H9 (cell line): ENCODE results near the gene TMEM63B. TPM values are rescaled to one million over a fixed set of nuclear protein-coding genes. Genes with fewer than 3 reads are reported as not detected.

Experiments
- DNase-seq: peaks from one replicate; pipeline ENCODE4 v3.0.0-alpha.2; 2017
- H2AFZ ChIP-seq: one replicate; pipeline ENCODE4 v1.6.1; 2013; ENCODE audit warnings: mild to moderate bottlenecking, low read length, control low read depth, moderate library complexity
- H2AK5ac ChIP-seq: 2 replicates; pipeline ENCODE4 v1.6.1; 2013; ENCODE audit warnings: low read length, control low read depth, mixed read lengths; ENCODE audit not compliant: insufficient read length
- H2BK120ac ChIP-seq: one replicate; pipeline ENCODE4 v1.6.1; 2013; ENCODE audit warnings: low read depth, mild to moderate bottlenecking, low read length, control low read depth, inconsistent platforms; ENCODE audit not compliant: poor library complexity, severe bottlenecking
- H2BK12ac ChIP-seq: 2 replicates; pipeline ENCODE4 v1.6.1; 2013; ENCODE audit warnings: low read length, control low read depth, mixed read lengths, low read depth; ENCODE audit not compliant: insufficient read length
- H2BK15ac ChIP-seq: 2 replicates; pipeline ENCODE4 v1.6.1; 2013; ENCODE audit warnings: low read depth, low read length, control low read depth
- H2BK20ac ChIP-seq: one replicate; pipeline ENCODE4 v1.6.1; 2013; ENCODE audit warnings: low read depth, mild to moderate bottlenecking, low read length, control low read depth, inconsistent platforms; ENCODE audit not compliant: poor library complexity, severe bottlenecking
- H2BK5ac ChIP-seq: 2 replicates; pipeline ENCODE4 v1.6.1; 2013; ENCODE audit warnings: low read length, control low read depth, mixed read lengths; ENCODE audit not compliant: insufficient read length
- H3K14ac ChIP-seq: 2 replicates; pipeline ENCODE4 v1.6.1; 2013; ENCODE audit warnings: low read length, control low read depth; ENCODE audit not compliant: insufficient read depth
- H3K18ac ChIP-seq: 2 replicates; pipeline ENCODE4 v1.6.1; 2013; ENCODE audit warnings: low read depth, mild to moderate bottlenecking, mixed read lengths, low read length, control low read depth; ENCODE audit not compliant: insufficient read length
- H3K23ac ChIP-seq: 2 replicates; pipeline ENCODE4 v1.6.1; 2013; ENCODE audit warnings: low read length, control low read depth, mixed read lengths, low read depth; ENCODE audit not compliant: insufficient read length
- H3K23me2 ChIP-seq: 2 replicates; pipeline ENCODE4 v1.6.1; 2013; ENCODE audit warnings: low read depth, mild to moderate bottlenecking, mixed read lengths, low read length, control low read depth; ENCODE audit not compliant: insufficient read length, poor library complexity, severe bottlenecking
- H3K27ac ChIP-seq: 2 replicates; pipeline ENCODE4 v1.5.1; 2013; ENCODE audit warnings: low read length, control low read depth, mixed read lengths, low read depth; ENCODE audit not compliant: insufficient read length
- H3K27me3 ChIP-seq: 2 replicates; pipeline ENCODE4 v1.6.1; 2013; ENCODE audit warnings: low read length, control low read depth, inconsistent platforms; ENCODE audit not compliant: insufficient read depth
- H3K4ac ChIP-seq: 2 replicates; pipeline ENCODE4 v1.6.1; 2013; ENCODE audit warnings: low read depth, mild to moderate bottlenecking, control low read depth, inconsistent platforms, low read length, moderate library complexity
- H3K4me1 ChIP-seq: 2 replicates; pipeline ENCODE4 v1.6.1; 2013; ENCODE audit warnings: low read length, control low read depth, inconsistent platforms; ENCODE audit not compliant: insufficient read depth
- H3K4me2 ChIP-seq: 2 replicates; pipeline ENCODE4 v1.6.1; 2013; ENCODE audit warnings: low read length, control low read depth, mixed read lengths; ENCODE audit not compliant: insufficient read length, insufficient read depth
- H3K56ac ChIP-seq: 2 replicates; pipeline ENCODE4 v1.6.1; 2013; ENCODE audit warnings: low read depth, mild to moderate bottlenecking, mixed read lengths, low read length, control low read depth; ENCODE audit not compliant: insufficient read length
- H3K79me1 ChIP-seq: 2 replicates; pipeline ENCODE4 v1.6.1; 2013; ENCODE audit warnings: low read depth, mild to moderate bottlenecking, moderate library complexity, low read length, control low read depth, inconsistent platforms; ENCODE audit not compliant: insufficient read depth, poor library complexity, severe bottlenecking
- H3K79me2 ChIP-seq: 2 replicates; pipeline ENCODE4 v1.6.1; 2013; ENCODE audit warnings: low read length, control low read depth, inconsistent platforms; ENCODE audit not compliant: insufficient read depth
- H3K9ac ChIP-seq: 2 replicates; pipeline ENCODE4 v1.6.1; 2013; ENCODE audit warnings: low read length, control low read depth, mixed read lengths; ENCODE audit not compliant: insufficient read length; ENCODE audit errors: extremely low read depth
- H3K9me3 ChIP-seq: one replicate; pipeline ENCODE4 v1.6.1; 2013; ENCODE audit warnings: low read depth, low read length, inconsistent platforms; ENCODE audit not compliant: control insufficient read depth
- H3T11ph ChIP-seq: one replicate; pipeline ENCODE4 v1.6.1; 2013; ENCODE audit warnings: mild to moderate bottlenecking, low read length, control low read depth, inconsistent platforms
- H4K20me1 ChIP-seq: one replicate; pipeline ENCODE4 v1.6.1; 2013; ENCODE audit not compliant: control insufficient read depth, insufficient read length, insufficient read depth
- H4K5ac ChIP-seq: 2 replicates; pipeline ENCODE4 v1.6.1; 2013; ENCODE audit warnings: low read depth, mild to moderate bottlenecking, mixed read lengths, low read length, control low read depth; ENCODE audit not compliant: insufficient read length
- H4K8ac ChIP-seq: replicated peaks from 2 replicates; pipeline ENCODE4 v1.6.1; 2013; ENCODE audit warnings: low read length, control low read depth, mixed read lengths, low read depth; ENCODE audit not compliant: insufficient read length
- H4K91ac ChIP-seq: 2 replicates; pipeline ENCODE4 v1.6.1; 2013; ENCODE audit warnings: low read depth, mild to moderate bottlenecking, moderate library complexity, mixed read lengths, low read length, control low read depth; ENCODE audit not compliant: insufficient read length
- H3K27ac Mint-ChIP-seq, 3 experiments: 2 replicates in 2 of 3; 3 replicates in 1 of 3; pipeline ENCODE4 v1.8.0; 2020 to 2021; ENCODE audit warnings: mixed read lengths in 3 of 3, mild to moderate bottlenecking in 1 of 3, moderate library complexity in 1 of 3
- H3K27me3 Mint-ChIP-seq: 2 replicates; pipeline ENCODE4 v1.8.0; 2021; ENCODE audit warnings: low read depth, mild to moderate bottlenecking, moderate library complexity, mixed read lengths
- H3K36me3 Mint-ChIP-seq, 3 experiments: 2 replicates in 2 of 3; 3 replicates in 1 of 3; pipeline ENCODE4 v1.8.0; 2020 to 2021; ENCODE audit warnings: low read depth in 3 of 3, mixed read lengths in 3 of 3; ENCODE audit not compliant: insufficient read depth in 1 of 3
- H3K4me1 Mint-ChIP-seq, 2 experiments: 2 replicates each; pipeline ENCODE4 v1.8.0; 2020; ENCODE audit warnings: mixed read lengths in 2 of 2
- H3K4me3 Mint-ChIP-seq, 2 experiments: 2 replicates in 1 of 2; 3 replicates in 1 of 2; pipeline ENCODE4 v1.8.0; 2020 to 2021; ENCODE audit warnings: mild to moderate bottlenecking in 2 of 2, mixed read lengths in 2 of 2, moderate library complexity in 1 of 2
- H3K9me3 Mint-ChIP-seq, 2 experiments: 2 replicates in 1 of 2; 3 replicates in 1 of 2; pipeline ENCODE4 v1.8.0; 2020; ENCODE audit warnings: mild to moderate bottlenecking in 2 of 2, mixed read lengths in 2 of 2, moderate library complexity in 1 of 2
- WGBS: extraction: QIAGEN DNeasy Blood & Tissue Kit; methylation state at CpG from one replicate; pipeline ENCODE4 v1.1.7; 2013; ENCODE audit warnings: missing lambda C conversion rate, low lambda C conversion rate, mixed read lengths; ENCODE audit not compliant: insufficient read length; ENCODE audit errors: extremely low coverage; 5-methylcytosine and 5-hydroxymethylcytosine counted together
- total RNA-seq: library from RNA; stranded (reverse); gene quantifications from 2 replicates; pipeline ENCODE4 v1.2.1, GENCODE V29; 2021
- TF ChIP-seq, protein P1 (sequence below): fragments of 200-600 bp; sonication (generic); conservative IDR thresholded peaks from 3 replicates; pipeline ENCODE4 v1.8.0; 2021; ENCODE audit warnings: antibody characterized with exemption, mild to moderate bottlenecking

The TMEM63B gene
- total RNA-seq, 1 experiment from 2014 or later: 56.3 TPM

DNA sequence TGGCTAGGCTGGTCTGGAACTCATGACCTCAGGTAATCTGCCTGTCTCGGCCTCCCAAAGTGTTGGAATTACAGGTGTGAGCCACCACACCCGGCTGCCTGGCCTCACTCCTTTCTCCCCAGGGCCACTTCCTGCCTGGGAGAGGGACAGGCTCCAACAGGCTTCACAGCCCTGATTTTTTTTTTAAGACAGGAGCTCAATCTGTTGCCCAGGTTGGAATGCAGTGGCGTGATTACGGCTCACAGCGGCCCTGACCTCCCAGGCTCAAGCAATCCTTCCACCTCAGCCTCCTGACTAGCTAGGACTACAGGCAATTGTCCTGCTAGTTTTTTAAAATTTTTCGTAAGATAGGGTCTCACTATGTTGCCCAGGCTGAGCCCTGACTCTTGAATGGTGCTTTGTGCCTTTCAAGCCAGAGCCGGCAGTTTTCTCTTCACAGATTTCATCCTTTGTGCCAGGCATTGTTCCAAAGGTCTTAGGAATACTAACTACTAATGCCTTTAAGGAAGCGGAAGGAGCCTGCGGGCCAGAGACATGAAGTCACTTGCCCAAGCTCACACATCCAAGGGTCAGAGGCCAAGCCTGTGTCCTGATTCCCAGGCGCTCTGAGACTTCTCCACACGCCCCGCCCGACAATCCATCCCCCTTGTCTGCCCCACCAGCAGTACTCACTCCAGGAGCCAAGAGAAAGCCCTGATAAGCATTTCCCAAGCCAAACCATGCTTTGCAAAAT, 50.5 kb downstream of the TMEM63B start:
- DNase-seq: no peak
- Histone ChIP-seq H3K79me1 (no peaks in the 10 kb centered on the region), H3K56ac (no peak overlapping the region), H4K8ac (no peak overlapping the region), H3T11ph (no peak overlapping the region), H3K4me2 (no peak overlapping the region), H3K9ac (no peak overlapping the region), H2BK20ac (no peak overlapping the region), H3K9me3 (no peaks in the 10 kb centered on the region), H3K4me1 (peaks cover 1% of the 10 kb centered on the region; the same call in 1 of the 2 replicates), H3K4ac (no peak overlapping the region), H2AK5ac (no peak overlapping the region), H2BK15ac (no peak overlapping the region), H3K79me2 (no peaks in the 10 kb centered on the region), H3K27me3 (no peaks in the 10 kb centered on the region), H2BK12ac (no peak overlapping the region), H3K27ac (no peak overlapping the region), H3K14ac (no peak overlapping the region), H3K23ac (no peak overlapping the region), H2BK120ac (no peak overlapping the region), H4K5ac (no peak overlapping the region), H4K20me1 (peaks cover 2% of the 10 kb centered on the region), H4K91ac (no peak overlapping the region), H3K18ac (no peak overlapping the region), H3K23me2 (no peaks in the 10 kb centered on the region), H2BK5ac (no peak overlapping the region), H2AFZ (no peak overlapping the region)
- Mint-ChIP-seq H3K4me3 (no peak overlapping the region), H3K36me3 (no peaks in the 10 kb centered on the region; a peak in 1 of 7 replicates), H3K9me3 (no peaks in the 10 kb centered on the region), H3K4me1 (peaks cover 7 to 11% of the 10 kb centered on the region in 2 experiments), H3K27ac (peak overlapping the region in 1 of 3 experiments; percentile 62; a peak in 2 of 7 replicates), H3K27me3 (no peaks in the 10 kb centered on the region; the same call in none of the 2 replicates)
- no CpG with 5 or more reads among the region's 13 CpGs for WGBS
- TF ChIP-seq, protein P1, sequence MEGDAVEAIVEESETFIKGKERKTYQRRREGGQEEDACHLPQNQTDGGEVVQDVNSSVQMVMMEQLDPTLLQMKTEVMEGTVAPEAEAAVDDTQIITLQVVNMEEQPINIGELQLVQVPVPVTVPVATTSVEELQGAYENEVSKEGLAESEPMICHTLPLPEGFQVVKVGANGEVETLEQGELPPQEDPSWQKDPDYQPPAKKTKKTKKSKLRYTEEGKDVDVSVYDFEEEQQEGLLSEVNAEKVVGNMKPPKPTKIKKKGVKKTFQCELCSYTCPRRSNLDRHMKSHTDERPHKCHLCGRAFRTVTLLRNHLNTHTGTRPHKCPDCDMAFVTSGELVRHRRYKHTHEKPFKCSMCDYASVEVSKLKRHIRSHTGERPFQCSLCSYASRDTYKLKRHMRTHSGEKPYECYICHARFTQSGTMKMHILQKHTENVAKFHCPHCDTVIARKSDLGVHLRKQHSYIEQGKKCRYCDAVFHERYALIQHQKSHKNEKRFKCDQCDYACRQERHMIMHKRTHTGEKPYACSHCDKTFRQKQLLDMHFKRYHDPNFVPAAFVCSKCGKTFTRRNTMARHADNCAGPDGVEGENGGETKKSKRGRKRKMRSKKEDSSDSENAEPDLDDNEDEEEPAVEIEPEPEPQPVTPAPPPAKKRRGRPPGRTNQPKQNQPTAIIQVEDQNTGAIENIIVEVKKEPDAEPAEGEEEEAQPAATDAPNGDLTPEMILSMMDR: no peak
